Mammary epithelial cell (primary cell): ENCODE data around the gene DLX3.

ENCODE experiments used
- CTCF ChIP-seq, 2 donors: IDR thresholded peaks in 1 of 2; conservative IDR thresholded peaks in 1 of 2; 2 replicates each; pipeline ENCODE4 v1.5.1; 2011 to 2012; ENCODE audit warnings: inconsistent platforms in 2 of 2, low read length in 2 of 2, mild to moderate bottlenecking in 2 of 2, control low read depth in 1 of 2, low read depth in 1 of 2; ENCODE audit not compliant: insufficient read depth in 1 of 2; ENCODE audit errors: extremely low read depth in 1 of 2
- EZH2 ChIP-seq: IDR thresholded peaks from 2 replicates; pipeline ENCODE4 v1.6.1; 2012; ENCODE audit warnings: low read length, inconsistent platforms, borderline replicate concordance

DNA sequence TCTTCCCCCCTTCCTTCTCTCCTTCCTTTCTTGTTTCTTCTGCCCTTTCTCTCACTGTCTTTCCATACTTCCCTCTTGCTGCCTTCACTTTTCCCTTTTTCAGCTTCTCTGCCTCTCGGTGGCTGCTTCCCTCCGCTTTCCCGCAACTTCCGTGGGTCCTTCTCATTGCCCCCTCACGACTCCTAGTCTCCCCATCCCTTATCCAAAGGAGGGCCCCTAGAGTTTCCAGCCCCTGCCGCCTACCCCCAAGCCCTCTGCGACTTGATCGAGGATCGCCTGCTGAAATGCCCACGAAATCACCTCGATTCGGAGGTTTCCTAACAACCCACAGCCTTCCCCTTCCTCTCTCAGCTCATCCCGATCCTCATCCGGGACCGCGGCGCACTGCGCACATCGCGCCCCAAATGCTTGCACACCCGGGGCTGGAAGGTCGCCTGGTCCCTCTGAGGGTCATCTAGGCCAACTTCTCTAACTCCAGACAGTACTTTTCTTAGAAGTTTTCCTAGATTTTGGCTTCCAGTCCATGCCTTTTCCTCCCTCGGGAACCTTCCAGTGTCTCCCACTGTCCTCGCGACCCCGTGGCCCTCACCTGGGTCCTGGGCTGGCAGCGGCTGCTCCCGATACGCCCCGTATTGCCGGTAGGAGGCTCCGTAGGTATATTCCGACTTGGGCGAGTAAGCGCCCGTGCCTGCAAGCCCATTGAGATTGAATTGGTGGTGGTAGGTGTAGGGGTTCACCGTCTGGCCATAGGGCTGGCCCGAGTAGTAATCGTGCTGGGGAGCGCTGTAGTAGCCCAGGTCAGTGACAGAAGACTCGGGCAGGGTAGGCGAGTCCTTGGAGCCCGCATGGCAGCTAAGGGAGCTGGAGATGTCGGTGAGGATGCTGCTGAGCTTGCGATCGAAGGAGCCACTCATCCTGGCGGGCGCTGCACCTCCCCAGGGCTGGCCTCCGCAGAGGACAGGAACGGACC lies 654 bp downstream of the DLX3 start:
- TF ChIP-seq CTCF (conservative IDR thresholded peaks at IDR 0.05 in 1 of 2, IDR thresholded peaks at IDR 0.05 in 1 of 2; ENCODE audit: extremely low read depth in 1 of 2, insufficient read depth in 1 of 2, low read depth in 1 of 2, low read length in 2 of 2) (no peak), EZH2 (peak; percentile 37)
